GM21447 (cell line): ENCODE measurements around the gene NOTO.

Source experiments
- ATAC-seq: cut with Tn5 transposase; IDR thresholded peaks from one replicate; pipeline ENCODE4 v1.9.1; 2021; ENCODE audit not compliant: unreplicated experiment

NOTO gene

DNA sequence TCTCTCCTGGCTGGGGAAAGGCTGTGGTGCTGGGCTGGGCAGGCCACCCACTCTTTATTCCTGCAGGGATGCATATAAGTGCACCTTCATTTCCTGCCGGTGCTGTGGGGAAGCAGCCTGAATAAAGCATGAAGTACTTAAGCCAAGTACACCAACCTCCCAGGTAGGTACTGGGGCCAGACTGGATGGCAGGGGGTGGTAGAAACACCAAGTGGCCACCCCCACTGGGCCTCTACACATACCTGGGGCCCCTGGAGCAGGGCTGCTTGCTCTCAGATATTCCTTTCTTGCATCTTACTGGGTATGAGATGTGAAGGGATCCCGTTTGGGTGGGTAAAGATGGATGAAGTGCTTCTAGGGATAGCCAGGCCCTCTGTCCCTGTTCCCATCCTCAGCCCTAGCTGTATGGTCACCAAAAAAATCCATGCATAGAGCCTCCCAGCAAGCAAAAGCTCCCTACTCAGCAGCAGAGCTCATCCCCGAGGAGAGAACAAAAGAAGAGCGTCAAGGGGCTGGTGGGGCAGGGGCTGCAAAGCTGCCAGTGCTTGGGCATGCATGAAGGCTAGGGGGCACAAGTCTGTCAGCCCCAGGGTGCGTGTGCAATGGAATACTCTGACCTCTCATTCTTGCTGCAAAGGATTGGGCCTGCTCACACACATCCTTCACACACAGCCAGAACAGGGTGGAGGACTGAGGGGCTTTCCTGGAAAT lies 53.7 kb downstream of the NOTO start:
- ATAC-seq: no peak

DNA sequence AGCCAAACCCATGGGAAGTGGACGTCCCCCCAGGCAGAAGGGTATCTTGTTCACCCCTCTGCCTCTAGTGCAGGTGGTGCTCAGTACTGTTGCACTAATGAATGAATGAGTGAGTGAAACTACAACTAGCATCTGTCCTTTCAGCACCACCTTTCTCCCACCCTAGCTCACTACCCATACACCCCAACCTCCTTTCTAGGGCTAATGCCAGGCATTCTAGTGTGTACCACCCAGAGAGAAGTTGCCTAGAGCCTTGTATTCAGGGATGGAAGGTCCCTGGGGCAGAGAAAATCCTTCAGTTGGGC lies 54.2 kb downstream of the NOTO start:
- ATAC-seq: no peak

DNA sequence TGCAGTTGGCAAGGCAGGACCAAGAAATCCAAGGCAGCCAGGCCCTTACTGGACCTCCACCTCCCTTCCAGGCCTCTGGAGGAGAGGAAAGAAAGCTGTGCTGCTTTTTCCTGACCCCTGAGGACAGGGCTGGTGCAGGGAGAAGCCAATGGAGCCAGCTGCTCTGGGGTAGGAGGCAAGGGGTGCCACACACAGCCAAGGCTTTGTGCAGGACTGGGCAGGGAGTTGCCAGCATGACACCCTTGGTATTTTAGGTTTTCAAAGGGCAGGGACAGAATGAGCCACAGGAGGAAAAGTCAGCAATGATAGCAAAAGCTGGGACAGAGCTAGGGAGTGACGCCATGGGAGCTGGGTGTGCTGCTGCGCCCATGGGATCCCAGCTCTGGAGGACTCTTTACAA lies 54.6 kb downstream of the NOTO start:
- ATAC-seq: no peak

DNA sequence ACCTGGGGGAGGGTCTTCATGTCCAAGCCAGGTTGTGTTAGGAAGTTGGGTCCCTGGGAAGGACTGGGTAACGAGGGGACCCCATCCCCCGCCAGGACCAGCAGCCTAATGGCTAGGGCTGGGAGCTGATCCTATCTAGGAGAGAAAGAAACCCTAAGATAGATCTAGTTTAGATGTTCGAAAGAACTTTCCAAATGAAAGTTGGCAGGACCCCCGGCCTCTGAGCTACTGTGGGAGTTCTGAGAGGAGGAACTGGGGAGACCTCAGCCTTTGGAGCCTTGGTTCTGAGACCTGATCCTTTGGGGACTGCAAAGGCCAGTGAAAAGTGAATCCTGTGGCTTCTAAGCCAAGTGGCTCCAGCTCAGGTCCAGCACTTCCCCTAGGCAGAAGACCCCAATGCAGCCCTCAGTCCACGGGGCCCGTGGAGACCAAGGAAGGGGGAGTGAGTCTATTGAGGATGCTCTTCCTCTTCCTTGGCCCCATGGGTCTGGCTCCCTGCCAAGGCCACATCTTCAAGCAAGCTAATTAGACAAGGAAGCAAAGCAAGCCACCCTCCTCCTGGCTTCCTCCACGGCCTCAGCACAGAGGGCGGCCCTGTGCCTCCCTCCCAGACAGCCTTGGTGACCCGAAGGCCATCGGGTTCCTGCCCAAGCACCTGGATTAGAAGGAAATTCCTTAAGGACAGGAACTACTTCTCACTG lies 55.2 kb downstream of the NOTO start:
- ATAC-seq: no peak

DNA sequence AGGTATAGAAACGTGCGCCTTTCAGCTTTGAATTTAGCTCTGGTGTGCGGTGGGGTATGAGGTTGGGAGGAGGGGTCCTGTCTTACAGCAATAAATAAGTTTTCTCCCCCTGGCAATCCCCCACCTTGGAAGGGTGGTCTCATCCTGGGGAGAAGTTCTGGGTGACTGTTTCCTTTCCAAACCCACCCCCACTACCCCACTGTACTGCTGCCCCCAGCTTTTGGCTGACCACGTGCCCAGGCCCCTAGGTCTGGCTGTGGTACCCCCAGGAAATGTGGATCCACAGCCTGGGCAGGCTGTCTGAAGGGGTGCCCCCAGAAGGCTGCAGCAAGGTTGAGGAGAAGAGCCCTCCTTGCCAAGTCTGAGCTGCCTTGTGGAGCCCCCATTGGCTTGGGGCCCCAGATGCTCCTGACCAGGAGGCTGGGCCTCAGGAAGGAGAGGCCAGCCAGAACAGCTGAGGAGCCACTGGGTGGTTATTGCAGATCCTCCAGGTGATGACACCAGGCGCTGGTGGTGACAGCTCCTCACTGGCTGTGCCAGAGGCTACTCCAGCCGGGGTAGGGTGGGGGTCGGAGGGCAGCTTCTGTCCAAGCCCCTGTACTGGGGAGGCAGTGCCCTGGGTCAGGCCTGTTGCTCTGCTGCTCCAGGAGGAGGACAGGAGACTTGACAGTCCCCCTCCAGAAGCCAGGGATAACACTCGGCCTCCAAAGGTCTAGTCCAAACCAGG lies 56.0 kb downstream of the NOTO start:
- no peak for ATAC-seq

DNA sequence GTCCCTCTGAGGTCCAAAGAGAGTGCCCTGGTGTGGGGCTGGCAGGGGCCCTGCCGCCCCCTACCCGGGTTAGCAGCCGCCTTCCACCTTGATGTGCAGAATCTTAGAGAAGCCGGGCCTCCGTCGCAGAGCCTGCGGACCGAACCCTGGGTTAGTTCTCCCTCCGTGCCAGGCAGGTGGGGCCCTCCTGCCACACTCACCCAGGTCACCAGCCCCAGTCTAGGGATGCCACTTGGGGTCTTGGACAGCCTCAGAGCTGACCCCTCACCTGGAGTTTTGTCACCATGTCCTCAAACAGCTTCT lies 56.5 kb downstream of the NOTO start:
- ATAC-seq: no peak

DNA sequence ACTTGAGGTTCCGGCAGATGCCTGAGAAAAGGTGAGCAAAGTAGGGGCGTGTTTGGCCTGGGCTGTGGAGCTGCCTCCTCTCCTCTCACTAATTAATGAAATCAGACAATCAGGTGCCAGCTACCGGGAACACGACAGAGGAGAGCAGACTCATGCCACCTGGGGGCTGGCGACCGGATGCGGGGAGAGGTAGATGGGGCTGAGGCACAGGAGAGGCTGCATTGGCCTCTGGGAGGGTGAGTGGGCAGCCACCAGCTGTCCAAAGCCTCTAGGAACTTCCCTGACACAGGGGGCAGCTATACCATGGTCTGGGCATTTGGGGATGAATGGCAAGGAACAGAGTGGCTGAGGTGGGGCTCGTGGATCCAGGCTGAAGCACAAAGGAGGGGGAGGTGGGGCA lies 56.9 kb downstream of the NOTO start:
- ATAC-seq: no peak

DNA sequence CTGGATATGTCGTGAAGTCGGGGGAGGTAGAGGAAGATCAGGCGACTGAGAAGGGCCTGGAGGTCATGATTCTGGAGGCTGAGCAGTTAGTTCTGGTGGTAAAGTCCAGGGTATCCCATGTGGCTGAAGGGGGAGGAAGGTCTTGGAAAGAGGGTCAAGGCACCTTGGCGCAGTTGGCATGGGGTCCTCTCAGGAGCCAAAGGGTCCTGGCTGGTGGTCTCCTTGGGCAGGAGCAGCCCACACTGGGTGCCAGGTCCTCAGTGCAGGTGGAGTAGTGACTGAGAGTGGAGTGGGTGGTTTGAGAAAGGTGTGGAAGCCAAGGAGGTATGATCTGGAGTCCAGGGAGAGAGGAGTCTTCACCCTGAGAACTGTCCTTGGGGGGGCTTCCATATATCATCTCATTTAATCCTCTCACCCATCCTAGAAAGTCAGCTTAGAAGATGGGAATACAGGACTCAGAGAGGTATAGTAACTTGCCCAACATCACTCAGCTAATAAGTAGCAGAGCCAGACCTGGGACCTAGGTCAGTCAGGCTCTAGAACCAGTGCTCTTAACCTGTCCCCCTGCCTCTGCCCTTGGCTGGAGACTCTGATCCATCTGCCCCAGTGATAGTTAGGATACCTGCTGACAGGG lies 57.4 kb downstream of the NOTO start:
- ATAC-seq: no peak

DNA sequence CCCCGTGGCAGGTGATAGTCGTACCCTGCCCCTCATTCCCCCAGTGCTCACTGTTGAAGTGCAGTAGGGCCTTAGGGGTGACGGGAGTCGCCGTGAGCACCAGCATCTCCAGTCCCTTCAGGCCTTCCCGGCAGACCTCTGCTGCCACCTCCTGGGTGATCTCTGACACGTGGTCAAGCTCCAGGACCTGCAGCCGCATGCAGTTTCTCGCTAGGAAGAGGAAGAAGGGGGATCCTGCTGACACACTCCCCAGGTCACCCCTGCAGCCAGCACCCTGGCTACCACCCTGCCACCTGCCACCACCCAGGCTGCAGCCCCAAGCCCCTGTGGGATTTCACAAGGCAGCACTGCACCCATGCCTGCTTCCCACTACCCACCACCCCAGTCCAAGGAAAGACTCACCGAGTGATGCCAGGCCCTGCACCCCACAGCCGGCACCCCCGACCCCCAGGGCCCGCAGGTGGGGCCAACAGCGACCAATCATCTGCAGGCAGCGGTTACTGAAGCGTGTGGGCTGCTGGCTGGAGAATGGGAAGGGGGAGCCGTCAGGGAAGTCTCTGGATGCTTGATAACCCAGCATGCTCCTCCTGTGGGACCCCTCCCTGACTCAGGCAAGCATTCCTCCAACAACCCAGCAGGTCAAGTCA lies 58.1 kb downstream of the NOTO start:
- ATAC-seq: no peak
